Osteocyte (in vitro differentiated cells): Measurements from ENCODE around the gene MNX1. TPM values are rescaled to one million over a fixed set of nuclear protein-coding genes. Genes with fewer than 3 reads are reported as not detected.
A peak's percentile ranks its signal among the peaks of the same experiment; 100 is the strongest.

ENCODE experiments used
- DNase-seq: peaks from one replicate; pipeline ENCODE4 v3.0.0; 2021; ENCODE audit warnings: mixed read lengths; ENCODE audit not compliant: unreplicated experiment; ENCODE audit errors: extremely low spot score
- H3K27ac Mint-ChIP-seq: one replicate; pipeline ENCODE4 v1.8.0; 2021; ENCODE audit warnings: mild to moderate bottlenecking, mixed read lengths; ENCODE audit not compliant: unreplicated experiment
- H3K27me3 Mint-ChIP-seq: one replicate; pipeline ENCODE4 v1.8.0; 2021; ENCODE audit warnings: mixed read lengths; ENCODE audit not compliant: unreplicated experiment
- H3K36me3 Mint-ChIP-seq: one replicate; pipeline ENCODE4 v1.8.0; 2021; ENCODE audit warnings: mixed read lengths; ENCODE audit not compliant: unreplicated experiment
- H3K4me1 Mint-ChIP-seq: one replicate; pipeline ENCODE4 v1.8.0; 2021; ENCODE audit warnings: mixed read lengths; ENCODE audit not compliant: unreplicated experiment
- H3K4me3 Mint-ChIP-seq: one replicate; pipeline ENCODE4 v1.8.0; 2021; ENCODE audit warnings: mild to moderate bottlenecking, moderate library complexity, mixed read lengths; ENCODE audit not compliant: unreplicated experiment
- H3K9me3 Mint-ChIP-seq: one replicate; pipeline ENCODE4 v1.8.0; 2021; ENCODE audit warnings: mixed read lengths; ENCODE audit not compliant: unreplicated experiment
- total RNA-seq: library from RNA; stranded (reverse); gene quantifications from 2 replicates; pipeline ENCODE4 v1.2.1, GENCODE V29; 2021
- TF ChIP-seq, protein P1 (sequence below): fragments of 200-600 bp; sonication (generic); IDR thresholded peaks from 2 replicates; pipeline ENCODE4 v1.5.0; 2021; ENCODE audit warnings: antibody characterized with exemption, mild to moderate bottlenecking, moderate library complexity

The MNX1 gene
- total RNA-seq, 1 donor from 2014 or later = not detected

DNA sequence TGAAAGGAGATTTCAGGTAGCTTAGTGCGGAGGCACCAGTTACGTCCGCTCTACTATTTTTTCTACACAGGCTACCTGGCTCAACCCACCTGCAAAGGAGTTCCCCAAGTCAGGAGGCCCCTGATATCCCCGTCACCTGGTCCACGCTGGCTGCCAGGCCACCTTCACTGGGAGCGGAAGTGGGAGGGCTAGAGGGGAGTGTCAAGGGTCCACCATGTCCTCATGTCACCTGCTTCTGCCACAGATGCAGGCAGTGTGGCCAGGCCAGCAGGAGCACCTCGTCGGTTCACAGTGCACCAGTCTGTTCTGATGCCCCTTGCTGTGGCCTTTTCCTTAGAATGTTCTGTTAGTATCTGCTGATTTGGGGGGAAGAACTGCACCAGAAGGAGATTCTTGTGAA, 44.1 kb downstream of the MNX1 start:
- Mint-ChIP-seq H3K9me3 (no peaks in the 10 kb centered on the region), H3K27ac (no peak overlapping the region), H3K36me3 (peaks cover 32% of the 10 kb centered on the region), H3K27me3 (no peaks in the 10 kb centered on the region), H3K4me3 (no peak overlapping the region), H3K4me1 (no peaks in the 10 kb centered on the region)
- DNase-seq = no peak
- TF ChIP-seq, protein P1, sequence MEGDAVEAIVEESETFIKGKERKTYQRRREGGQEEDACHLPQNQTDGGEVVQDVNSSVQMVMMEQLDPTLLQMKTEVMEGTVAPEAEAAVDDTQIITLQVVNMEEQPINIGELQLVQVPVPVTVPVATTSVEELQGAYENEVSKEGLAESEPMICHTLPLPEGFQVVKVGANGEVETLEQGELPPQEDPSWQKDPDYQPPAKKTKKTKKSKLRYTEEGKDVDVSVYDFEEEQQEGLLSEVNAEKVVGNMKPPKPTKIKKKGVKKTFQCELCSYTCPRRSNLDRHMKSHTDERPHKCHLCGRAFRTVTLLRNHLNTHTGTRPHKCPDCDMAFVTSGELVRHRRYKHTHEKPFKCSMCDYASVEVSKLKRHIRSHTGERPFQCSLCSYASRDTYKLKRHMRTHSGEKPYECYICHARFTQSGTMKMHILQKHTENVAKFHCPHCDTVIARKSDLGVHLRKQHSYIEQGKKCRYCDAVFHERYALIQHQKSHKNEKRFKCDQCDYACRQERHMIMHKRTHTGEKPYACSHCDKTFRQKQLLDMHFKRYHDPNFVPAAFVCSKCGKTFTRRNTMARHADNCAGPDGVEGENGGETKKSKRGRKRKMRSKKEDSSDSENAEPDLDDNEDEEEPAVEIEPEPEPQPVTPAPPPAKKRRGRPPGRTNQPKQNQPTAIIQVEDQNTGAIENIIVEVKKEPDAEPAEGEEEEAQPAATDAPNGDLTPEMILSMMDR = no peak

DNA sequence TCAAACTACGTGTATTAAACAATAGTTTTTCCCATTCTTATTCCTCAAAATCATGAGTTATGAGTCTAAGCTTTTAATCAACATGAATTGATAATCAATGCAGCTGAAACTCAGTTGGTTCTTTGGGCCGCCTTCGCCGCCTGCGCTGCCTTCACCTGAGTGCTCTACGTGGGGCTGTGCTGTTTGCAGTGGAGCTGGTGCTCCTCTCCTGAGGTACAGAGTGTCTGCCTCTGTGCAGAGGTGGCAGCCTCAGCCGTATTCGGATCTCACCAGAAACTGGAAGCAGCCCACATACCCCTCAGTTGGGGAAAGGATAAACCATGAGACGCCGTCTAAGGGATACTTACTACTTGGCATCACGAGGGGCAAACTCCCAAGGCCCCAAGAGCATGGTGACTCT, 45.5 kb downstream of the MNX1 start:
- TF ChIP-seq, protein P1 = no peak
- no peak overlapping the region for H3K4me3 Mint-ChIP-seq
- peaks cover 45% of the 10 kb centered on the region for H3K36me3 Mint-ChIP-seq
- no peaks in the 10 kb centered on the region for H3K27me3 Mint-ChIP-seq
- no peaks in the 10 kb centered on the region for H3K4me1 Mint-ChIP-seq
- H3K27ac Mint-ChIP-seq = no peak overlapping the region
- no peaks in the 10 kb centered on the region for H3K9me3 Mint-ChIP-seq
- no peak for DNase-seq

DNA sequence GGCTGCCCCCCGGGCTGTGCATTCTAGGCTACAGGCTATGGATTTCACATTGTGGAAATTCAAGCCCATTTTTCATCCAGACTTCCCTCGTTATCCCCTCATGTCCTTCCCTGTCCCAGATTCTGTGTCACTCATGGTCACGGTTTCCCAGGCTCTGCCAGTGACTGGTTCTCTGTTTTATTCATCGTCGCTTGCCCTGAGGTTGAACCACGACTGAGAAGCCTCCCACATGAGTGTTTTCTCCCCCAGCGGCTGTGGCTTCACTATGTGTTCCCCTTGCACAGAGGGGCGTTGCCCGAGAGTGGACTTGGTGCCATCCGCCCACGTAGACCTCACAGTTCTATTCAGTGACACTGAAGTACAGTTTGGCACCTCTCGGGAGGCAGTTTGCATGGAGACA, 47.0 kb downstream of the MNX1 start:
- TF ChIP-seq, protein P1 = no peak
- Mint-ChIP-seq H3K4me3 (no peak overlapping the region), H3K27me3 (no peaks in the 10 kb centered on the region), H3K4me1 (no peaks in the 10 kb centered on the region), H3K27ac (no peak overlapping the region), H3K36me3 (peaks cover 49% of the 10 kb centered on the region), H3K9me3 (no peaks in the 10 kb centered on the region)
- peak; percentile 67 for DNase-seq

DNA sequence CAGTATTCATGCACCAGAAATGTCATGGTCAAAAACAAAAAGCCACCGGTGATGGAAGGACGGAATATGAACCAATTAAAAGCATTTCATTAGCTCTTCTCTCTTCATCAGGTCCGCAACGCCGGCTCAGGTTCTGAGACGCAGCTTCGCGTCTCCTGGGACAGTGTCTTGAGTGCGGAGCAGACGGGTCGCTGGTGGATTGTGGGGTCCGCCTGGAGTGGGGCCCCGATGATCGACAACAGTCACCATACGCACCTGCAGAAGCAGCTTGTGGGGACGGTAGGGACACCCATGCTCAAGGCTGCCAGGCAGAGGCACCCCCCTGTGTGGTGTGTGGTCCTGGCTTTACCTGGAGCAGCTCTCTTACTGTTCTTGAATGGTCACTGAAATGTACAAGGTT, 47.6 kb downstream of the MNX1 start:
- Mint-ChIP-seq H3K9me3 (no peaks in the 10 kb centered on the region), H3K4me1 (no peaks in the 10 kb centered on the region), H3K36me3 (peaks cover 50% of the 10 kb centered on the region), H3K4me3 (no peak overlapping the region), H3K27me3 (no peaks in the 10 kb centered on the region), H3K27ac (no peak overlapping the region)
- TF ChIP-seq, protein P1 = no peak
- DNase-seq = peak; percentile 82

DNA sequence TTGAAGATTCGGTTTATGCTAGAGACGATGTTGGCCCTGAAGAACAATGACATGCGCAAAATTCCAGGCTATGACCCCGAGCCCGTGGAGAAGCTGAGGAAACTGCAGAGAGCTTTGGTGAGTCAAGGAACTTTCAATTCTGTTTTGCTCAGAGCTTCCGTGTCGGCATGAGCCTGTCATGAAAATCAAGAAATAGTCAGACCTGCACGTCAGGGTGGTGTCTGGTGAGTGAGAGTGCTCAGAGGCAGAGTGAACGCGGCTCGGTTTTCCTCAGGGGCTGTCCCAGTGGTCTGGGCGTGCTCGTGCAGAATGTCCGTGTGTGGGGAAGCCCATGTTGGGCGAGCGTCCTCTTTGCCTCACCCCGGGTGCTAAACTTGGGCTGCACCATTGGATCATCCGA, 48.3 kb downstream of the MNX1 start:
- Mint-ChIP-seq H3K4me1 (no peaks in the 10 kb centered on the region), H3K9me3 (no peaks in the 10 kb centered on the region), H3K27ac (no peak overlapping the region), H3K27me3 (no peaks in the 10 kb centered on the region), H3K36me3 (peaks cover 51% of the 10 kb centered on the region), H3K4me3 (no peak overlapping the region)
- TF ChIP-seq, protein P1 = no peak
- DNase-seq = no peak
